NCI-H226 (cell line): Measurements from ENCODE around the gene IGSF9B.
"Not testable (repeated sequence)": the region's sequence is repeated elsewhere in the genome, so short reads cannot be mapped to it uniquely, and the experiment has no call there.

ENCODE experiments used
- DNase-seq: peaks from one replicate; pipeline ENCODE4 v3.0.0-alpha.2; 2015

IGSF9B gene, protein sequence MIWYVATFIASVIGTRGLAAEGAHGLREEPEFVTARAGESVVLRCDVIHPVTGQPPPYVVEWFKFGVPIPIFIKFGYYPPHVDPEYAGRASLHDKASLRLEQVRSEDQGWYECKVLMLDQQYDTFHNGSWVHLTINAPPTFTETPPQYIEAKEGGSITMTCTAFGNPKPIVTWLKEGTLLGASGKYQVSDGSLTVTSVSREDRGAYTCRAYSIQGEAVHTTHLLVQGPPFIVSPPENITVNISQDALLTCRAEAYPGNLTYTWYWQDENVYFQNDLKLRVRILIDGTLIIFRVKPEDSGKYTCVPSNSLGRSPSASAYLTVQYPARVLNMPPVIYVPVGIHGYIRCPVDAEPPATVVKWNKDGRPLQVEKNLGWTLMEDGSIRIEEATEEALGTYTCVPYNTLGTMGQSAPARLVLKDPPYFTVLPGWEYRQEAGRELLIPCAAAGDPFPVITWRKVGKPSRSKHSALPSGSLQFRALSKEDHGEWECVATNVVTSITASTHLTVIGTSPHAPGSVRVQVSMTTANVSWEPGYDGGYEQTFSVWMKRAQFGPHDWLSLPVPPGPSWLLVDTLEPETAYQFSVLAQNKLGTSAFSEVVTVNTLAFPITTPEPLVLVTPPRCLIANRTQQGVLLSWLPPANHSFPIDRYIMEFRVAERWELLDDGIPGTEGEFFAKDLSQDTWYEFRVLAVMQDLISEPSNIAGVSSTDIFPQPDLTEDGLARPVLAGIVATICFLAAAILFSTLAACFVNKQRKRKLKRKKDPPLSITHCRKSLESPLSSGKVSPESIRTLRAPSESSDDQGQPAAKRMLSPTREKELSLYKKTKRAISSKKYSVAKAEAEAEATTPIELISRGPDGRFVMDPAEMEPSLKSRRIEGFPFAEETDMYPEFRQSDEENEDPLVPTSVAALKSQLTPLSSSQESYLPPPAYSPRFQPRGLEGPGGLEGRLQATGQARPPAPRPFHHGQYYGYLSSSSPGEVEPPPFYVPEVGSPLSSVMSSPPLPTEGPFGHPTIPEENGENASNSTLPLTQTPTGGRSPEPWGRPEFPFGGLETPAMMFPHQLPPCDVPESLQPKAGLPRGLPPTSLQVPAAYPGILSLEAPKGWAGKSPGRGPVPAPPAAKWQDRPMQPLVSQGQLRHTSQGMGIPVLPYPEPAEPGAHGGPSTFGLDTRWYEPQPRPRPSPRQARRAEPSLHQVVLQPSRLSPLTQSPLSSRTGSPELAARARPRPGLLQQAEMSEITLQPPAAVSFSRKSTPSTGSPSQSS (N-terminal part only)

DNA sequence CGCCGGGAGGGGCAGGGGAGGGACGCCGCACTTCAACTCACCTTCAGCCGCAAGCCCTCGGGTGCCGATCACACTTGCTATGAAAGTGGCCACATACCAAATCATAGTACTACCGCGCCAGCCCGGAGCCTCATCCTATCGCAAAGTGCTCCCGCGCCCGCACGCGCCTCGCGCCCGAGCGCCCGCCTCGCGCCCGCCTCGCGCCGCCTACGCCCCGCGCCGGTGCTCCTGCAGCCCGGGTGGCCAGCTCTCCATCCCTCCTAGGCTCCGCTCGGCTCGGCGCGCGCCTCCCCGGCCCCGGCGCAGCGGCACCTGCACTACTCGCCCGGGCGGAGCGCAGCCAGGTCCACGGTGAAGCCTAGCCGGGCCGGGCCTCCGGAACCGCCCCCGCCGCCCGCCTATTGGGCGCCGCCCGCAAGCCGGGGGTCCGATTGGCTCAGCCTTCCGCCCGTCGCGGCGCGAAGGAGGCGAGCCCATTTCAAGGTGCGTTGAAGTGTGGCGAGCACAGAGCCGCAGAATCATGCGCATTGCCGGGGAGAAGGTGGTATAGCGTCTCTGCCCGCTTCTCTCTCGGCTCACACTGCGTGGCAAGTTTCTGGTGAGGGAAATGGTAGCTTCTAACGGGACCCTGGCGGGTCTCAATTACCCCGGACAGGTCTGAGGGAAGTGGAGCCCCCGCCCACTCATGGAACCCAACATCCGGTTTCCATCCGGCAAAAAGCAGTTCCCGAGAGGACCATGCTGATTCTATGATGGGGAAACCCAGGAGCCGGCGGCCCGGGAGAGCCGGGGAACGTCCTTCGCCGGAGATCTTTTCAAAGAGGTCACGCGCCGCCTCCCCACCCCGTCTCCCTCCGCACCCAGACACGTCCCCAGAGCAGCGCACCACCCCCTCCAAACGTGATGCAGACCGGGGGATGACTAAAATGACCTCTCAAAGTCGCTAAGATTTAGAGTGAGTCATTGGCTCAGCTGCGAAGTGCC, at the start of gene IGSF9B:
Gene IGSF9B, minus strand, starts transcription at position 319 of the 984 bp plus-strand sequence. Its CDS starts 214 bp downstream, at position 105.
- peak; percentile 81 for DNase-seq

DNA sequence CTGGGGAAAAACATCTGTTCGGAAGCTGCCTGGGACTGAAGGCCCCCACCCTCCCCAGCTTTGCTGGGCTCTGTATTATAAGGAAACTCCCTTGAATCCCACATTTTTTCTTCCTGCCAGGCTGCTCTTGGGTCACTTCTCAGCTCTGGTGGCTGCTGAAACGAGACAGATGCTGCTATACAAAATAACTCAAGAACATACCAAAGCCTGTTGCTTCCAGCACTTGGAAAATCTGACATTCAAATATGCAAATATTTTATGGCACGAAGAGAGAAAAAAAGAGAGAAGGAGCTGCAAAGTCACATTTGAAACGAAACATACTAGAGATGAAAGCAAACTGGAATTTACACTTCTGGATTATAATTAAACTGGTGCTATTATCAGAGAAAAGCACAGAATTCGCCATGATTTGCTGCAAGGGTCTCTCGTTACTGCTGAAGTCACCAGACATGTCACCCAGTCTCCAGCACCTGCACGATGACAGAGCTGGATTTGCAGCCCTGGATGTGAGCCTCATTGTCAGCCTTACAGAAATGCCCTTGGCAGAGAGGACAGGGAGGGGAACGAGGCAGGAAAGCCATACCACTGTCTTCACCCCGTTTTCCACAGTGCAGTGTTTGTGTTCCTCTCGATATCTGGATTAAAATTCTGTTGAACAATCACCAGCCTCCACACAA, 47.9 kb upstream of the IGSF9B start:
- DNase-seq, result no peak

DNA sequence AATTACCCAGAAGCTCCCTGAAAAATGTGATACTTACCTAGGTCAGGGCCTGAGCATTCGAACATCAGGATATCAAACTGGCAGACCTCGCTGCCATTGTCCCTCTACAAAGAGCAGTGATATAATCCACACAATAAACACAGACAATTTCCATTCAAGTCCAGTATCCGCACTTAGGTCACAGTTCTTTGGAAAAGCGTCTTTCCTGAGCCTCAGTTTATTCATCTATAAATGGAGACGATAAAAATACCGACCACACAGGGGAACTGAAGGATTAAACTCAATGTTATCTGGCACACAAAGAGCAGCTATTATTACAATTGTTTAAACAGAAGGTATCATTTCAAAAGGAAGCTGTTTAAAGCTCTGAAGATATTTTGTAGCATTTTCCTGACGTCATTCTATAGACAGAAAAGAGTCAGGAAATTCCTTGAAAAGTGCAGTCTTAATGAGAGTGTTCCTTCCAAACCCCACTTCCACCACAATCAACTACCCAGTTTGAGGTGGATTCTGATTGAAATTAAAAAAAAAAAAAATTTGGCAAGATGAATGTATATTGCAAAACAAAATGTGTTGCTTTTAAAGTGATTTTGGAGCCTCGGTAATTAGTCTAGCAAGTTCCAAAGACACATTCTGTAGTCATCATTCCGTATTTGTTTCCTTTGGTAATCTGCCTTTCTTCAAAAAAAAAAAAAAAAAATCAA, 47.2 kb upstream of the IGSF9B start:
- DNase-seq, result no peak

DNA sequence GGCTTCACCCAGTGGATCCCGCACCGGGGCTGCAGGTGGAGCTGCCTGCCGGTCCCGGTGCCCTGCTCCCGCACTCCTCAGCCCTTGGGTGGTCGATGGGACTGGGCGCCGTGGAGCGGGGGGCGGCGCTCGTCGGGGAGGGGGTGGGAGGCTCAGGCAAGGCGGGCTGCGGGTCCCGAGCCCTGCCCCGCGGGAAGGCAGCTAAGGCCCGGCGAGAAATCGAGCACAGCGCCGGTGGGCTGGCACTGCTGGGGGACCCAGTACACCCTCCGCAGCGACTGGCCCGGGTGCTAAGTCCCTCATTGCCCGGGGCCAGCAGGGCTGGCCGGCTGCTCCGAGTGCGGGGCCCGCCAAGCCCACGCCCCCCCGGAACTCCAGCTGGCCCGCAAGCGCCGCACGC, 46.1 kb upstream of the IGSF9B start:
- DNase-seq, result not testable (repeated sequence)

DNA sequence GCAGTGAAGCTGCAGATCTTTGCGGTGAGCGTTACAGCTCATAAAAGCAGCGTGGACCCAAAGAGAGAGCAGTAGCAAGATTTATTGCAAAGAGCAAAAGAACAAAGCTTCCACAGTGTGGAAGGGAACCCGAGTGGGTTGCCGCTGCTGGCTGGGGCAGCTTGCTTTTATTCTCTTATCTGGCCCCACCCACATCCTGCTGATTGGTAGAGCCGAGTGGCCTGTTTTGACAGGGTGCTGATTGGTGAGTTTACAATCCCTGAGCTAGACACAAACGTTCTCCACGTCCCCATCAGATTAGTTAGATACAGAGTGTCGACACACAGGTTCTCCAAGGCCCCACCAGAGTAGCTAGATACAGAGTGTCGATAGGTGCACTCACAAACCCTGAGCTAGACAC, 45.6 kb upstream of the IGSF9B start:
- not testable (repeated sequence) for DNase-seq

DNA sequence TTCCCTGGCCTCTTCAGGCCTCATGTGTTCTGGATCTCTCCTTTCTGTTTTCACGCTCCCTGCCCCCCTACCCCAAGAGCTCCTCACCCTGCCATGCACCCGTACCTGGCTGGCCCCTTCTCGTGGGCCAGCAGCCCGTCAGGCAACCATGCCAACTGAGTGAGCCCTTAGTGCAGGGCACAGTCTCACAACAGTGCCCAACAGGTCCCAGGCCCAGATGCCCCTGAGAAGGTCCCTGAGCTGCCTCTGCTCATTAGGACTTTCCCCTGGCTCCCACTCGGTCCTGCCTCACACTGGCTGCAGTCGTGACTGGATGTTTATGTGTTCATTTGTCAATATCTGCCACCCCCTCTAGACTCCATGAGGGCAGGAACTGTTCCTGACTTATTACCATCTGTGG, 44.8 kb upstream of the IGSF9B start:
- no peak for DNase-seq

DNA sequence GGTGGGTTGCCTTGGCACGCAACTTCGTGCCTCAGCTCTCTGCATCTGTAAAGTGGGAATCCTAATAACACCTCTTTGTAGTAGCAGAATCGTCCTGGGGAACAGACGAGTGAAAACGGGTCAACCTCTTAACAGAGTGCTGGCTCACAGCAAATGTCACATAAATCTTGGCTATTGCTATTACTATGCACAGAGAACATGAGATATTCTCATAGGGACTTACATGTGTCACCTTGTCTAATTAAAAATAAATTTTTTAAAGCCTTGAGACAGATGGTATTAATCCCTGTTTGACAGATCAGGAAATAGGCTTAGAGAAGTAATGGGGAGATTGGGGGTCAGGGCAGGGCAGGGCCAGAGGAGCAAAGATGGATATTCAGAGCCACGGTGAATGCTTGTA, 44.3 kb upstream of the IGSF9B start:
- DNase-seq, result no peak

DNA sequence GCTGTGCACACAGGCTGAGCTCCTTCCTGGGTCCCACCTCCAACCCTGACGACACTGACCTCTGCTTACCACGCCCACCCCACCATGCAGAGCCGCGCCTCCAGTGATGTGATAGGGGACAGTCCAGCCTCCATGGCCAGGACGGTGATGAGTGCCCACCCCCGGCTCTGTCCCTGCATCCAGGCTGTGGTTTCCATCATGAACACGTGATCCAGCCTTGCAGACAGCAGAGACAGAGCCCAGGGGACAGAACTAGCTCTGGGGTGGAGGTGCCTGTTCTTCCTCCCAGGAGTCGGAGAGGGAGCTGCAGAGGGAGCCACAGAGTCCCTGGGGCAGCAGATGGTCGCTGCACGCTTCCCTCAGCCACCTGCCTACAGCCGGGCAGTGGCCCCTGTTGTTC, 42.6 kb upstream of the IGSF9B start:
- DNase-seq, result no peak

DNA sequence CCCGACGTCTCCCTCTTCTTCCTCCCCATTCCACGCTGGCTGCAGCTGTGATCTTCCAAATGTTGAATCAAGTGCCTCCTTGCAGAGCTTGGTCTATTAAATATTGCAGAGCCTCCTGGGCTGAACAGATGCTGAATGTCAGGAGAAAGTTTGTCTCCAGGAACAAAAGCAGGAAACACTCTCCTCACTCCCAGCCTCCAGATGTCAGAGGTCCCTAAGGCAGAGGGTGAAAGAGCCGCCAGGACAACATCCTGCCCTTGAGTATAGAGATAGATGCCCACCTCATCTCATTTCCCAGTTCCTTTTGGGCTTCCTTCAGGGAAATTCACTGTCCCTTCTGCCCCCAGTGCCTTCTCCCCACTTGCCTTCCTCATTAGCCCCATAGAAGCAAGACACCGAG, 40.8 kb upstream of the IGSF9B start:
- no peak for DNase-seq

DNA sequence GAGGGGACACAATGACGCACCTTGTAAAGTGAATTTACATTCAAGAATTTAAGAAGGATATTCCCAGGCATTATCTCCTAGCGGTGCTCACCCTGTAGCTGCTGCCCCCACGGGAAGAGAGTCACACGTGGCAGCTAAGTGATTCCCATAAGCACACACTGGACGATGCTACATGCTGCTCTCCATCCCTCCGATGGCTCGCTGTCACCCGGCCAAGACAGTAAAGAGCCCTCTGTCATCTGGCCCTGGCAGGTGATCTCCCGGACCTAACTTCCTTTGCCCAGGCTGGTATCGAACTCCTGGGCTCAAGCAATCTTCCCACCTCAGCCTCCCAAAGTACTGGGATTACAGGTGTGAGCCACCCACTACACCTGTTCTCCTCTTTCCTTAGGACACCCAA, 39.9 kb upstream of the IGSF9B start:
- no peak for DNase-seq

DNA sequence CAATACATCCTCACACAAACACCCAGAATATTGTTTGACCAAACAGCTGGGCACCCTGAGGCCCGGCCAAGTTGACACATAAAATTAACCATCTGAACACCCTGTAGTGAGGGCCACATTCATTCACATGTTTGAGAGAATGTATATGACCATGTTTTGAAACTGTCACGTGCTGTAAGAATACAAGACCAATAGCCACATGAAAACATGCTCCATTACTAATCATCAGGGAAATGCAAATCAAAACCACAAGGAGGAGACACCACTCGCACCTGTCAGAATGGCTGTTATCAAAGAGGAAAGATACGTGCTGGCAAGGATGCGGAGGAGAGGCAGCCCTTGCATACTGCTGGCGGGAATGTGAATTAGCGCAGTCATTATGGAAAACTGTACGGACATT, 38.3 kb upstream of the IGSF9B start:
- no peak for DNase-seq

DNA sequence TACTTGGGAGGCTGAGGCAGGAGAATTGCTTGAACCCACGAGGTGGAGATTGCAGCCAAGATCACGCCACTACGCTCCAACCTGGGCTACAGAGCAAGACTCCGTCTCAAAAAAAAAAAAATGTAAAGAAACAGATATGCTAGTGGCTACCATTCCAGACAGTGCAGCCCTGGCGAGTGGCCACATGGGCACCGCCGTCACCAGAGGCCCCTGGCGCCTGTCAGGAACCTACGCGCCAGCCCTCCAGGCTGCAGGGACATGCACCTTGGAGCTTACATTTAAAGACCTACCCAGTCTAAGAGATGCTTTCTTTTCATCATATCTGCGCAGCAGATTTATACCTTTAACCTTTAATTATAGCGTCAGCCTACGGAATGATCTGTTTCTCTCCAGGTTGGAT, 37.2 kb upstream of the IGSF9B start:
- DNase-seq, result no peak

DNA sequence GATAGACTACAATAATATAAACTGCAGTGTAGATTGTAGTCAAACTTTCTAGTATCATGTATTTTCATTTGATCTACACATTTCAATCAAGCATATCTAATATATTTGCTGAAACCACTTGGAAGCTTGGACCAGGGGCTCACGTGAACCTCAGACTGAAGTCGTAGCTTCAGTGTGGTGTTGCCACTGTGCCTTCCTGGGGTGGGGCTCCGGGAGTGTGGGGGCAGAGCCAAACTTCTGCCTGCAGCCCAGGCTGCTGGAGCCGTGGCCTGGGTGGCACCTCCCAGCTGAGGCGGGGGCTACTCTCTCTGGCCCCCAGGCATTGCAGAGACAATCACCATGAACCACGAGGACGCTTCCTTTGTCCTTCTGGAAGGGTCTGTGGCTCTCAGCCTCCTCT, 36.3 kb upstream of the IGSF9B start:
- no peak for DNase-seq

DNA sequence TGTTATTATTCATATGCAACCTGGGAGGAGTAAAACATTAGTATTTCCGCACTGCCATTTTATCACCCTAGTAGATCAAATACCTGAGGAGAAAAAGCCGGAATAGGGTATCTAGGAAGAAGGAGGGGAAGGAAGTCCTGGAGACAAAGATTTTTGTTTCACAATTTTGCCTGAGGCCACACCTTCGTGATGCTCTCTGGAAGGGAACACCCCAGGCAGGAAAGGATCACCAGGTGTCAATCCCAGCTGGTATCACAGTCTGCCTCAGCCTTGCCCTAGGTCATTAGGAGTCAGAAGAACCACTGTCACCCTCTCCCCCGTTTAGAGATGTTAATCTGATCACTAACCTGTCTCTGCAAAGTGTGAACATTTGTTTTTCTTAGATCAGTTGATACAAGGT, 35.4 kb upstream of the IGSF9B start:
- DNase-seq, result no peak

DNA sequence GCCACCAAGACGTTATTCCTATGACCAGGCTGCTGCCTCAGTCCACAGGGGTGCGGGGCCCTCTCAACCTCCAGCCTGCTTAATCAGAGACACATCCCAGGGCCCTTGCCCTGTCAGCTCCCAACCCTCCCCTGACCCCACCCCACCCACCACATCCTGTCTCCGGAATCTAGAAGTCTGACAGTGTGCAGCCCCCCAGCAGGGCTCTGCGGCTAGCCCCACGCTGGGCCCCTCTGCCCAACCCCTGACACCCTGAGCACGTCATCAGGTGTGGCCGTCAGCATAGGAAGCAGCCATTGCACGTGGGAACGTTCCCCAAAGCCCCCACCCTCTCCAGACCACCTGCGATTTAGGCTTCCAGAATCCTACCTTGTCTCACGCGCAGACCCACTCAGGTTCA, 34.3 kb upstream of the IGSF9B start:
- no peak for DNase-seq

DNA sequence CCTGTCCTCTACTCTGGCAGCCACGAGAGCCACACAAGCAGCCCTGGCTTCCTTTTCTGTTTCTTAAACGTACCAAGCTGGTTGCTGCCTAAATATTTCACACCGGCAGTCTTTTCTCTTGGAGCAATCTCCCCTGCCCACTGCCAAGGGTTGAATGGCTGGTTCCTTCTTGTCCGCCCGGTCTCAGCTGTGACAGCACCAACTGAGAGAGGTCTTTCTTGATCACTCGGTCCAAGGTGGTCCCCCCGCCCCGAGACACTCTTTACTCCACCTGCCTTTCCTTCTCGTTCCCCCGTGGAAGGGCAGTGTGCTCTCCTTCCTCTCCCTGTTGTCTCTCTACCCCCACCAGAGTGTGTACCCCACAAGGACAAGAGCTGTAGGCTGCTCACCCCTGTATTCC, 33.7 kb upstream of the IGSF9B start:
- DNase-seq, result no peak

DNA sequence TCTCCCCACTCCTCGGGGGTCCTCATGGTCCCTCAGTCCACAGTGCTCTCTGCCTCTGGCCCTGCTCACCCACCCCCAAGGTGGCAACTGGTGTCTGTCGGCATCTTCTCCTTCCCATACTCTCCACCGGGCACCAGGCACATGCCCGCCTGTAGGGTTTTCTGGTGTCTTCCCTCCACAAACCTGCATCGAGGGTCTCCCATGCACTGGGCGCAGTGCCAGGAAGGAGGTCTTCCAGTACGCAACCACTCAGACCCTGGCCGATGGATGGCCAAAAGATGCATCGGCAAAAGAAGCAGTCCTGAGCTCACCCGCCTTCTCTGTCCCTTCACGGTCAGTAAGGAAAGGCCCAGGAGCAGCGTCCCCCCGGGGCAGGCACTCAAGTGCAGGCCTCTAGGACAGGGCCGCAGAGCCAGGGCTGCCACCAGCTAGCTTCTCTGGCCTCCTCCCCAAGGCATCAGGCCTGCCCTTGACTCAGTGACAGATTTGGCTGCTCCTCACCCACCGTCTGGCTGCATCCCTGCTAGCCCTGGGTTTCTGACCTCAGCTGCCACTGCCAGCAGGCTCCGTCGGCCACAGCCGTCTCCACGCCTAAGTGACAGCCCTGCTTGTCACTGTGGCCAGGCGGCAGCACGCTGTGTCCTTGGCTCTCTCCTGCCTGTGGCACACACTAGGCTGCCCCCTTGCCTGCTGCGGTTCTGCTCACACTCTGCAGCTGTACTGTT, 32.1 kb upstream of the IGSF9B start:
- DNase-seq, result no peak

DNA sequence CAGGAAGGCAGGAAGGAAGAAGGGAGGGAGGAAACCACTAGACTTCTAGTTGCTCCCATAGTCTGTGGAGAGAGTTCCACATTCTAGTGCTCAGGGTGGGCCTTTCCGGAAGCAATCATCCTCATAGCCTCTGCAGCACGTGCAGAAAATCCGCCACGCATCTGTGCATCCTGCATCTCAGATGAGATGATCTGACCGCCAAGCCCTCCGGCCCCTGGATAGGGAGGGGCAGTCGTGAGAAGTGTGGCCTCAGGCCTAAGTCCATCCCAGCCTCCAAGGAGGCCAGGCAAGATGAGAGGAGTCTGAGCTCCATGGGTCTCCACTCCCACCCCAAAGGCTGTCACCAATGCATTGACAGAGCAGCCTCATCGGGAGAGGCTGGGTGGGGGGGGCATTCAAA, 30.4 kb upstream of the IGSF9B start:
- no peak for DNase-seq

DNA sequence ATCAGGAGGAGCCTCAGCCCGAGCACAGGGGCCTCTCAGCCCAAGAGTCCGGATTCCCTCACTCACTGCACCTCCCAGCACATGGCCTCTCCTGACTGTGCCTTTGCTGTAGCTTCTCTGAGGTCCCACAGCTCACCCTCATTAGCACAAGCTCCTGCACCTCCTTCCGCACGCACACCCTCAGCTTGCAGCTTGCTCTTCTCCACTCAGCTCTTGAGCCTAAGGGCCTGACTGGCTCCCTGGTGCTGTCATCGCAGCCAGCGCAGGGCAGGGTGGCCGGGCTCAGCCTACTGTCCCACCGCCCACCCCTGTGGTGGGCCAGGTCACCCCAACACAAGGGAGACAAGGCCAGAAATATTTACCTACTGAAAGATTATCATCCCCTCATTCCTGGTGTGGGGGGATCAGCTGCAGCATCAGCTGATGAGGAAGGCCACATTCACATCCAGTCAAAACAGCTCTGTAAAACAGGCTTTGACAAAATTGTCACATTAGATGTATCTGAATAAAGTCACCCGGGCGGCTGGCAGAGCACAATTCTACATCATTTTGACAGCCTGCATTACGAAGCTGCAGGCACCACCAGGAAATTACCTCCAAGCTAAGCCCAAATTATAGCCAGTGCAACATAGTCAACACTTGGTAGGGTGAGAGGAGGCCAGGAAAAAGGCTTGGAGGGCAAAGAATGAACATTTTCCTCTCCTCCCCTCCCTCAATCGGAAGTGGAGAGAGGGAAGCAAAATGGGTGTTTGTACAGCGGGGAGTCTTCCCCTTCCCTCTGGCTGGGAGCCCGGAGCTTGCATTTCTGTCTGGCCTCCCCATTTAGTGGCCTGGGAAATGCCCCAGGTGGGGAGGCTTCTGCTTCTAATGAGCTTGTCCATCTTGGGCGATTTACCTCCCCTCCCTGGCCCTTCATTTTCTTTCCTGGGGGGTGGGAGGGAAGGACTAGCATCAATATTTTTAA, 29.5 kb upstream of the IGSF9B start:
- DNase-seq, result no peak
